HCT116 (cell line): ENCODE measurements around the gene OTUD5. TPM values are rescaled to one million over a fixed set of nuclear protein-coding genes. Genes with fewer than 3 reads are reported as not detected.
A peak's percentile ranks its signal among the peaks of the same experiment; 100 is the strongest.

Source experiments
- ATAC-seq: fragments of 200-7000 bp; cut with Tn5 transposase; 2 replicates; pipeline ENCODE4 v1.9.1; 2020; ENCODE audit warnings: mild to moderate bottlenecking, moderate library complexity
- BruUV-seq: library from RNA; stranded (reverse); fragments of 400-500 nt; replicated peaks from 2 replicates; lab custom pipeline; 2021; lab: Mats Ljungman, UMichigan
- CTCF ChIA-PET: fragments of 300-600 bp; sonication (Branson Sonifier 250); formaldehyde crosslinking; loops from one replicate; lab custom pipeline; 2021; ENCODE audit warnings: antibody characterized with exemption; lab: Charles Lee
- POLR2A ChIA-PET: fragments of 300-600, 350-600 bp; sonication (Branson Sonifier 250); formaldehyde crosslinking; loops from one replicate; lab custom pipeline; 2021; ENCODE audit warnings: antibody characterized with exemption; lab: Charles Lee
- RAD21 ChIA-PET, 2 experiments: fragments of 300-600 bp; sonication (Branson Sonifier 250); formaldehyde crosslinking; loops; one replicate each; lab custom pipeline; 2023; ENCODE audit warnings: low total read pairs in 2 of 2; ENCODE audit not compliant: uncharacterized antibody in 2 of 2, unreplicated experiment in 2 of 2, low non-redundant PET in 1 of 2; lab: Charles Lee
- DNase-seq: peaks from one replicate; pipeline ENCODE4 v3.0.0-alpha.2; 2010; ENCODE audit warnings: low read depth, low spot score
- H2AFZ ChIP-seq: fragments of 200-600 bp; shearing (Covaris generic), sonication (generic); 2 replicates; pipeline ENCODE4 v1.6.1; 2017; ENCODE audit warnings: low read depth, mixed run types, mixed read lengths, antibody characterized with exemption, low read length; ENCODE audit not compliant: poor library complexity, severe bottlenecking
- H3K27ac ChIP-seq: 2 replicates; pipeline ENCODE4 v1.5.1; 2012; ENCODE audit warnings: low read depth, low read length
- H3K27me3 ChIP-seq: fragments of 200-600 bp; sonication (generic); 2 replicates; pipeline ENCODE4 v1.6.1; 2016; ENCODE audit warnings: mixed run types, low read length, mixed read lengths; ENCODE audit not compliant: insufficient read depth
- H3K36me3 ChIP-seq, 2 experiments: fragments of 200-500 bp in 1 of 2; fragments of 200-600 bp in 1 of 2; sonication (Bioruptor generic) in 1 of 2; sonication (generic) in 1 of 2; 2 replicates each; pipeline versions ENCODE4 v1.5.1 to v1.6.1; 2014 to 2016; ENCODE audit warnings: low read length in 2 of 2, inconsistent platforms in 1 of 2, mixed read lengths in 1 of 2, mixed run types in 1 of 2; ENCODE audit not compliant: insufficient read depth in 2 of 2, control insufficient read depth in 1 of 2
- H3K4me1 ChIP-seq, 2 experiments: fragments of 200-600 bp in 1 of 2; sonication (generic) in 1 of 2; 2 replicates each; pipeline versions ENCODE4 v1.5.1 to v1.6.1; 2012 to 2017; ENCODE audit warnings: low read length in 2 of 2, inconsistent platforms in 1 of 2, mild to moderate bottlenecking in 1 of 2, mixed read lengths in 1 of 2, mixed run types in 1 of 2, moderate library complexity in 1 of 2; ENCODE audit not compliant: insufficient read depth in 2 of 2, control insufficient read depth in 1 of 2
- H3K4me2 ChIP-seq: fragments of 200-600 bp; sonication (generic); 2 replicates; pipeline ENCODE4 v1.6.1; 2017; ENCODE audit warnings: mixed run types, low read length, mixed read lengths
- H3K4me3 ChIP-seq, 2 experiments: fragments of 200-600 bp in 1 of 2; sonication (generic) in 1 of 2; replicated peaks in 1 of 2; 2 replicates each; pipeline ENCODE4 v1.5.1; 2011 to 2016; ENCODE audit warnings: low read length in 2 of 2, control low read depth in 1 of 2, low read depth in 1 of 2, mild to moderate bottlenecking in 1 of 2, mixed read lengths in 1 of 2, mixed run types in 1 of 2
- H3K79me2 ChIP-seq: fragments of 200-600 bp; sonication (generic); 2 replicates; pipeline ENCODE4 v1.6.1; 2017; ENCODE audit warnings: mild to moderate bottlenecking, mixed run types, low read length, moderate library complexity, mixed read lengths; ENCODE audit not compliant: insufficient read depth
- H3K9ac ChIP-seq: fragments of 200-600 bp; sonication (generic); 2 replicates; pipeline ENCODE4 v1.6.1; 2016; ENCODE audit warnings: low read length, mixed read lengths
- H3K9me2 ChIP-seq: fragments of 200-600 bp; sonication (generic), shearing (Covaris generic); 2 replicates; pipeline ENCODE4 v1.6.1; 2017; ENCODE audit warnings: mixed run types, mild to moderate bottlenecking, moderate library complexity; ENCODE audit not compliant: insufficient read depth
- H3K9me3 ChIP-seq, 2 experiments: fragments of 200-500 bp in 1 of 2; fragments of 200-600 bp in 1 of 2; sonication (Bioruptor generic) in 1 of 2; sonication (generic) in 1 of 2; 2 replicates each; pipeline ENCODE4 v1.6.1; 2014 to 2017; ENCODE audit warnings: low read length in 2 of 2, mixed read lengths in 2 of 2, inconsistent platforms in 1 of 2, low read depth in 1 of 2, mild to moderate bottlenecking in 1 of 2, mixed run types in 1 of 2, moderate library complexity in 1 of 2; ENCODE audit not compliant: control insufficient read depth in 1 of 2, insufficient read depth in 1 of 2
- H4K20me1 ChIP-seq: fragments of 200-600 bp; sonication (generic), shearing (Covaris generic); 2 replicates; pipeline ENCODE4 v1.6.1; 2017; ENCODE audit warnings: mixed run types, mild to moderate bottlenecking, moderate library complexity; ENCODE audit not compliant: insufficient read depth
- ATF3 ChIP-seq: IDR thresholded peaks from 2 replicates; pipeline ENCODE4 v1.6.1; 2012
- CBX3 ChIP-seq: IDR thresholded peaks from 2 replicates; pipeline ENCODE4 v1.6.1; 2012; ENCODE audit warnings: low read depth
- CEBPB ChIP-seq: IDR thresholded peaks from 2 replicates; pipeline ENCODE4 v1.6.1; 2012; ENCODE audit warnings: low read depth
- ELF1 ChIP-seq: IDR thresholded peaks from 2 replicates; pipeline ENCODE4 v1.6.1; 2012; ENCODE audit warnings: low read depth, borderline replicate concordance
- FOSL1 ChIP-seq: IDR thresholded peaks from 2 replicates; pipeline ENCODE4 v1.6.1; 2012; ENCODE audit warnings: low read depth
- MAX ChIP-seq: IDR thresholded peaks from 2 replicates; pipeline ENCODE4 v1.6.1; 2012
- POLR2A ChIP-seq: IDR thresholded peaks from 2 replicates; pipeline ENCODE4 v1.7.0; 2011; ENCODE audit warnings: borderline replicate concordance; ENCODE audit not compliant: insufficient read depth, insufficient read length; ENCODE audit errors: extremely low read depth
- POLR2AphosphoS5 ChIP-seq: IDR thresholded peaks from 2 replicates; pipeline ENCODE4 v1.6.1; 2011; ENCODE audit warnings: mild to moderate bottlenecking, low read depth, low read length, moderate library complexity
- RAD21 ChIP-seq: IDR thresholded peaks from 2 replicates; pipeline ENCODE4 v1.6.1; 2012; ENCODE audit warnings: low read depth, mild to moderate bottlenecking
- TCF7L2 ChIP-seq: IDR thresholded peaks from 2 replicates; pipeline ENCODE4 v1.7.0; 2011; ENCODE audit warnings: borderline replicate concordance, inconsistent platforms; ENCODE audit not compliant: insufficient read depth, insufficient read length; ENCODE audit errors: extremely low read depth
- intact Hi-C: fragments of 100-400 bp; cut with micrococcal nuclease; formaldehyde crosslinking; loops from 2 replicates; pipeline ENCODE4 v1.10.0; 2022
- total RNA-seq: library from RNA; stranded (reverse); gene quantifications from one replicate; pipeline ENCODE4 v1.2.1, GENCODE V29; 2021; ENCODE audit not compliant: unreplicated experiment

The OTUD5 gene
- total RNA-seq, 1 experiment from 2014 or later: 42.6 TPM

GRCh38 chrX:48957827-48958634 lies 624 bp upstream of the OTUD5 start:
- Histone ChIP-seq H3K4me1 (peaks cover 11 to 18% of the 10 kb centered on the region in 2 experiments), H2AFZ (no peak overlapping the region), H3K4me3 (peak overlapping the region; percentile 76 to 77), H3K4me2 (peak overlapping the region; percentile 79), H3K9me3 (no peaks in the 10 kb centered on the region), H3K9me2 (no peaks in the 10 kb centered on the region), H3K9ac (peak overlapping the region; percentile 90), H3K27me3 (no peaks in the 10 kb centered on the region), H3K36me3 (peaks cover 7 to 14% of the 10 kb centered on the region in 2 experiments; a peak in 2 of 4 replicates), H4K20me1 (no peaks in the 10 kb centered on the region), H3K27ac (peak overlapping the region; percentile 93), H3K79me2 (peaks cover 41% of the 10 kb centered on the region)
- TF ChIP-seq RAD21 (no peak), POLR2A (no peak), POLR2AphosphoS5 (peak; percentile 48), FOSL1 (no peak), TCF7L2 (peak; percentile 72), CBX3 (no peak), CEBPB (no peak), MAX (no peak), ELF1 (no peak), ATF3 (no peak)
- ChIA-PET POLR2A (interaction anchor here (1.3 to 1.6 kb wide), 3 partner anchors 15 to 82 kb away, joined by 3 to 4 read pairs (median 4); partner anchors contain the start of genes PQBP1 and TIMM17B), RAD21 (no interaction called here), CTCF (no interaction called here)
- BruUV-seq: no TSS peak
- intact Hi-C loops: loop anchor here (2.0 kb wide), 2 partner anchors 39 to 85 kb away; partner anchors contain the start of genes PIM2 and TFE3
- peak; percentile 93 for DNase-seq
- ATAC-seq: peak; percentile 92
